ENCODE data around the gene CDH5.

The CDH5 gene

DNA sequence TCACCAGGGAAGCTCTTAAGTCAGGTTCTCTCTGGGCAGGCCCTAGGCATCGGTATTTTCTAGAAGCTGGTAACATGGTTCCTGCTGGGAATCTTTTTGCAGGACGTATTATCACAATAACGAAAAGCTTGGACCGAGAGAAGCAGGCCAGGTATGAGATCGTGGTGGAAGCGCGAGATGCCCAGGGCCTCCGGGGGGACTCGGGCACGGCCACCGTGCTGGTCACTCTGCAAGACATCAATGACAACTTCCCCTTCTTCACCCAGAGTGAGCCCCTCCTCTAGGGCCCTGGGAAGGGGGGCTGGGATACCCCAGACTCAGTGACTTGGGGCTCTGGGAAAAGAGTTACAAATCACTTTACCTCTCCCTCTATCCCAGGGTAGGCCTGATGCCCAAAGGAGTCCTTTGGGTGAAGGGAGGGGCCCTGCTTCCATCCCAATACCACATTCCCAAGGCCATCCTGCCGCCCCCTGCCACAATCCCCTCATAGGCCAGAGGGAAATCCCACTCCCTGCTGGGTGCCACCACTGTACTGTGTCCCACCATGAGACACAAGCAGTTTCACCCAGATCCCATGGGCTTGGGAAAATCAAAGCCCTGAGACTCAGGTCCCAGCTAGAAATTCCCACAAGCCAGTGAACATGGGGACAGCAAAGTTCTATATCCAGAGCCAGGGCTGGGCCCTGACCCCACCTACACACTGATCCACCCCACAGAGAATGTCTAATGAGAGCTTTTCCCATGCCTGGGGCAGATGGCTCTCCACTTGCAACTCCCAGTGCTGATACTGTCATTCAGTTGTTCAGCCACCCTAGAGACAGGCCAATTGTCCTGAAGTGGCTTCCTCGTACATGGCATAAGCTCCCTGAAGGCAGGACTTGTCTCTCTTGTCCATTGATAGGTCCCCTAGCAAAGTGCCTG is 23.0 kb downstream of the CDH5 start:
- in situ Hi-C loops (cut with MboI; ENCODE audit: low sequenced_read_pairs): no loop called here

GRCh38 chr16:66390346-66391108 is 24.0 kb downstream of the CDH5 start:
- in situ Hi-C loops (cut with MboI; ENCODE audit: low sequenced_read_pairs): no loop called here

GRCh38 chr16:66391726-66392670 is 25.5 kb downstream of the CDH5 start:
- in situ Hi-C loops (cut with MboI; ENCODE audit: low sequenced_read_pairs): no loop called here

DNA sequence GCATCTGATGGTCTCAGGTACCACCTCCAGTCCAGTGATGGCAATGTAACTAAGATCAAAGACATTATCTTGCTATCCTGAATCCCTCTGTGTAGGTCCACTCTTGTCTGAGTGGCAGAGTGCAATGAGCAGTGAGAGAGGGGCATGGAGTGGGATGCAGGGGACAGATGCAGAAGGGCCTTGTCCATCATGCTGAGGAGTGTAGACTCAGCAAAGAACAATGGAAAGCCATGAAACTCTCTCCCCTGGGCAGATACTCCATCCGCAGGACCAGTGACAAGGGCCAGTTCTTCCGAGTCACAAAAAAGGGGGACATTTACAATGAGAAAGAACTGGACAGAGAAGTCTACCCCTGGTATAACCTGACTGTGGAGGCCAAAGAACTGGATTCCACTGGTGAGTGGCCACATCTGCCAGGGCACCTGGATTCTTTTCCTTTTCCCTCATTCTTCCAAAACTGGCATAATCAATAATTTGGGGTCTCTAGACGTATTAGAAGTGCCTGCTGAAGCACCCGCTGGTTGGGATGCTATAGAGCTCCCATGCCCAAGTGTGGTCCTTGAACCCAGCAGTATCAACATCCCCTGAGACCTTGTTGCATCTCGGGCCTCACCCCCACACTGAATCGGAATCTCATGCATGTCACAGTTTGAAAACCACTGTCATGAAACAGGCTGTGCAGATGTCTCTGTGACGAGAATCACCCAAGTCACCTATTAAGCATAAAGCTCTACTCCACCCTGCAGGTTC is 29.5 kb downstream of the CDH5 start:
- in situ Hi-C loops (cut with MboI; ENCODE audit: low sequenced_read_pairs): no loop called here

DNA sequence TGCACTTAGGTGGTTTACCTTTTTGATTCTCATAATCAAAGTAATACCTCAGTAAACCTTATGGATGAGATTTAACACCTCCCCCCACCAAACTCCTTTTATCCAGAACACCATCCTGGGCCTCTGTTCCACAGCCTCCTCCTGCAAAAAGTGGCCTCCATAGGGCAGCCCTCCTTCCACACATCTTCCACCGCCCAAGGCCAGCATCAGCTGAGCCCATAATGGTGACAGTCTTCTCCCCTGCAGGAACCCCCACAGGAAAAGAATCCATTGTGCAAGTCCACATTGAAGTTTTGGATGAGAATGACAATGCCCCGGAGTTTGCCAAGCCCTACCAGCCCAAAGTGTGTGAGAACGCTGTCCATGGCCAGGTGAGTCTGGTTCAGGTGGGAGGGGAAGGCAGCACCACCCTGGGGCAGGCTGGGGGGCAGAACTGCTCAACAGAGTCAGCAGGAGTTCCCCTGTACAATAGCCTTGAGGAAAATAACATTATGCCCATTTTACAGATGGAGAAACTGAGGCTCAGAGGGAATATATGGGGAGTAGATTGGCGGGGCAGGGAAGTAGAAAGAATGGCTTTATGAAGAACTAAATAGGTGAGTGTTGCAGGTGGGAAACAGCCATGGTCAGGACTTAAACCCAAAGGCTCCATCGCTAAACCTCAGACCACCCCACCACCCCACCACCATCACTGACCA is 31.4 kb downstream of the CDH5 start:
- in situ Hi-C loops (cut with MboI; ENCODE audit: low sequenced_read_pairs): no loop called here

- in situ Hi-C loops (cut with MboI; ENCODE audit: low sequenced_read_pairs): no loop called here
Measured at GRCh38 chr16:66399031-66399430, 32.5 kb downstream of the CDH5 start.

GRCh38 chr16:66399930-66400329 is 33.4 kb downstream of the CDH5 start:
- in situ Hi-C loops (cut with MboI; ENCODE audit: low sequenced_read_pairs): loop anchor here (10.0 kb wide), 1 partner anchor 205 kb away; the partner anchor contains the start of gene CMTM3

GRCh38 chr16:66400503-66401380 is 34.3 kb downstream of the CDH5 start:
- in situ Hi-C loops (cut with MboI; ENCODE audit: low sequenced_read_pairs): loop anchor here (10.0 kb wide), 1 partner anchor 204 kb away; the partner anchor contains the start of gene CMTM3

GRCh38 chr16:66401610-66402009 is 35.1 kb downstream of the CDH5 start:
- in situ Hi-C loops (cut with MboI; ENCODE audit: low sequenced_read_pairs): loop anchor here (10.0 kb wide), 1 partner anchor 203 kb away; the partner anchor contains the start of gene CMTM3

DNA sequence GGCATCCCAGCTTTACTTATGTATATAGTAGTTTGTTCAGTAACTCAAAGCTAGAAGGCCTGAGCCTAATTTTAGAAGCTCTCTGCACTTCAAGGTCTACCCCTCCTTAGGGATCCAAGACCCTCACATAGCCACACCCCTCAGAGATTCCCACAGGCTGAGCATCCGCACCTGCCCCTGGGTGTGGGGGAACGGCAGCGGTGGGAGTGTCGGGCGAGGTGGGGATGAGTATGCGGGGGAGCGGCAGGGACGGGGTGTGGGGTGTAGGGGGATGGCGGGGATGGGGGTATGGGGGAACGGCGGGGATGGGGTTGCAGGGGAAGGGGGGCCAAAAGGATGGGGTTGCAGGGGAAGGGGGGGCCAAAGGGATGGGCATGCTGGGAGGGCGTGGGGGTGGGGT is 35.7 kb downstream of the CDH5 start:
- in situ Hi-C loops (cut with MboI; ENCODE audit: low sequenced_read_pairs): loop anchor here (10.0 kb wide), 1 partner anchor 203 kb away; the partner anchor contains the start of gene CMTM3

GRCh38 chr16:66402591-66403230 is 36.2 kb downstream of the CDH5 start:
- in situ Hi-C loops (cut with MboI; ENCODE audit: low sequenced_read_pairs): loop anchor here (10.0 kb wide), 1 partner anchor 202 kb away; the partner anchor contains the start of gene CMTM3

GRCh38 chr16:66403531-66404145 is 37.1 kb downstream of the CDH5 start:
- in situ Hi-C loops (cut with MboI; ENCODE audit: low sequenced_read_pairs): loop anchor here (10.0 kb wide), 1 partner anchor 201 kb away; the partner anchor contains the start of gene CMTM3

GRCh38 chr16:66405057-66405783 is 38.7 kb downstream of the CDH5 start:
- in situ Hi-C loops (cut with MboI; ENCODE audit: low sequenced_read_pairs): loop anchor here (10.0 kb wide), 1 partner anchor 200 kb away; the partner anchor contains the start of gene CMTM3

DNA sequence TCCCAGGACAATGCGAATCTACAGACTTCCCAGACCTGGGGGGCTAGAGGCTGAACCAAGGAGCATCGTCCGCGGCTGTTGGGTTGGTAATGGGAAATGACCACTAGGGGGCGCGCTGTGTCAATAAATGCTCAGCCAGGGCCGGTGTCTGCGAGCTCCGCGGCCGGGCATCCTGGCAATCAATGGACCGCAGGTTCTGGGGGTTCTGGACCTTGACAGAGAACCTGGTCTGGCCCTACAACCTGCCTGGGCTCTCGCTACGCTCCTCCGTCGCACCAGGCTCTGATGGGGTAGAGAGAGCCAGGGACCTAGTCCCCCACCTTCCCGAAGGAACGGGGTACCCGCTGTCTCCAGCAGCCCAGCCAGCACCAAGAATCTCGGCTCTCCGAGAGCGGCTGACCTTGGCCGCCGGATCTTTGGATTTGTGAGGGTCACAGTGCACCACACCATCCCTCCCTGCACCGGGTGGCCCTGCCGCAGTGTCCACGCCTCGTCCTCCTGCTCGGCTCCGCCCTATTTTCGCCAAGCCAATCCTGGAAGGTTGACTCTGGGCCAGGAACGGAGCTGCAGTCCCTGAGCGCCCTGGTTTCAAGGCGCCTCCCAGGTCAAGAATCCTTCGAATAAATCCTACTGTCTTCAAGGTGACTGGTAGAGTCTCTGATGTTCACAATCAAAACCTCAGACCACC is 40.2 kb downstream of the CDH5 start:
- in situ Hi-C loops (cut with MboI; ENCODE audit: low sequenced_read_pairs): loop anchor here (10.0 kb wide), 1 partner anchor 198 kb away; the partner anchor contains the start of gene CMTM3

GRCh38 chr16:66408163-66409048 is 41.9 kb downstream of the CDH5 start:
- in situ Hi-C loops (cut with MboI; ENCODE audit: low sequenced_read_pairs): loop anchor here (10.0 kb wide), 1 partner anchor 196 kb away; the partner anchor contains the start of gene CMTM3
